Spinal cord (tissue), 10 donors: ENCODE results near the gene SCYGR1. TPM values are rescaled to one million over a fixed set of nuclear protein-coding genes. Genes with fewer than 3 reads are reported as not detected.

Experiments used
- DNase-seq, 6 donors: peaks; one replicate each; pipeline versions ENCODE4 v3.0.0 to v3.0.0-alpha.2; 2013 to 2015; ENCODE audit warnings: low spot score in 6 of 6, low read depth in 4 of 6
- H3K27ac ChIP-seq: one replicate; pipeline ENCODE4 v1.5.1; 2013; ENCODE audit warnings: low read depth, low read length, control low read depth
- H3K27me3 ChIP-seq: one replicate; pipeline ENCODE4 v1.6.1; 2013; ENCODE audit warnings: low read length; ENCODE audit not compliant: control insufficient read depth, insufficient read depth
- H3K36me3 ChIP-seq: one replicate; pipeline ENCODE4 v1.6.1; 2013; ENCODE audit warnings: low read length; ENCODE audit not compliant: control insufficient read depth, insufficient read depth
- H3K4me1 ChIP-seq: one replicate; pipeline ENCODE4 v1.6.1; 2013; ENCODE audit warnings: low read length; ENCODE audit not compliant: control insufficient read depth, insufficient read depth
- H3K4me3 ChIP-seq: one replicate; pipeline ENCODE4 v1.5.1; 2013; ENCODE audit warnings: low read depth, low read length, control low read depth
- H3K9me3 ChIP-seq: one replicate; pipeline ENCODE4 v1.6.1; 2013; ENCODE audit warnings: low read length; ENCODE audit not compliant: control insufficient read depth, insufficient read depth
- WGBS: methylation state at CpG from one replicate; pipeline ENCODE4 v1.1.5; 2013; ENCODE audit warnings: missing lambda C conversion rate; ENCODE audit not compliant: insufficient coverage; 5-methylcytosine and 5-hydroxymethylcytosine counted together
- polyA plus RNA-seq, 2 donors: library from polyadenylated mRNA; unstranded; fragments of 120-200 nt; gene quantifications; one replicate each; pipeline ENCODE4 v1.2.1, GENCODE V29; 2013; ENCODE audit not compliant: insufficient read length in 2 of 2
- total RNA-seq, 2 donors: library from RNA; depleted of rRNA in 1 of 2; stranded (reverse); fragments of 120-200 nt in 1 of 2; fragments of >200 nt in 1 of 2; gene quantifications; one replicate each; pipeline versions ENCODE4 v1.2.3 to v1.2.4, GENCODE V29; 2013 to 2014
- donor health status: healthy.

SCYGR1 gene
- total and polyA plus RNA-seq, 4 donors, result not detected

- H3K36me3 ChIP-seq, result no peaks in the 10 kb centered on the region
- WGBS, result 83% methylated on average over 1 of the region's 4 CpGs
These were observed 17.0 kb upstream of the SCYGR1 start for GRCh38 chr2:227404585-227405271.

GRCh38 chr2:227402959-227403358 is 15.2 kb upstream of the SCYGR1 start:
- peaks cover 15% of the 10 kb centered on the region for H3K4me1 ChIP-seq
- 100% methylated on average over 1 of the region's 4 CpGs for WGBS
- H3K27ac ChIP-seq, result no peak overlapping the region
- H3K27me3 ChIP-seq, result no peaks in the 10 kb centered on the region
- H3K9me3 ChIP-seq, result no peaks in the 10 kb centered on the region
- H3K4me3 ChIP-seq, result no peak overlapping the region
- no peaks in the 10 kb centered on the region for H3K36me3 ChIP-seq
- DNase-seq, result no peak

More at GRCh38 chr2:227404585-227405271, 17.0 kb upstream of the SCYGR1 start:
- no peak for DNase-seq
- H3K9me3 ChIP-seq, result no peaks in the 10 kb centered on the region
- no peak overlapping the region for H3K4me3 ChIP-seq
- H3K27ac ChIP-seq, result no peak overlapping the region
- H3K4me1 ChIP-seq, result peaks cover 15% of the 10 kb centered on the region
- H3K27me3 ChIP-seq, result no peaks in the 10 kb centered on the region

- Histone ChIP-seq H3K4me1 (peaks cover 10% of the 10 kb centered on the region), H3K27ac (no peak overlapping the region), H3K4me3 (no peak overlapping the region), H3K36me3 (no peaks in the 10 kb centered on the region), H3K27me3 (no peaks in the 10 kb centered on the region), H3K9me3 (no peaks in the 10 kb centered on the region)
- no peak for DNase-seq
These were observed 14.6 kb upstream of the SCYGR1 start for GRCh38 chr2:227402321-227402720.

GRCh38 chr2:227401550-227401949 is 13.8 kb upstream of the SCYGR1 start:
- H3K27me3 ChIP-seq, result no peaks in the 10 kb centered on the region
- no peaks in the 10 kb centered on the region for H3K9me3 ChIP-seq
- WGBS, result 94% methylated on average over 2 of the region's 2 CpGs
- no peak for DNase-seq
- H3K36me3 ChIP-seq, result no peaks in the 10 kb centered on the region
- no peak overlapping the region for H3K27ac ChIP-seq
- H3K4me3 ChIP-seq, result no peak overlapping the region
- peaks cover 2% of the 10 kb centered on the region for H3K4me1 ChIP-seq

- Histone ChIP-seq H3K36me3 (no peaks in the 10 kb centered on the region), H3K4me1 (peaks cover 4% of the 10 kb centered on the region), H3K27me3 (no peaks in the 10 kb centered on the region), H3K9me3 (no peaks in the 10 kb centered on the region), H3K27ac (no peak overlapping the region), H3K4me3 (no peak overlapping the region)
- WGBS, result no CpG with 5 or more reads among the region's 4 CpGs
- no peak for DNase-seq
These were observed 11.2 kb upstream of the SCYGR1 start for GRCh38 chr2:227398684-227399670.

- no peaks in the 10 kb centered on the region for H3K9me3 ChIP-seq
- H3K36me3 ChIP-seq, result no peaks in the 10 kb centered on the region
- no peak overlapping the region for H3K27ac ChIP-seq
- 92% methylated on average over 2 of the region's 4 CpGs for WGBS
- H3K4me3 ChIP-seq, result no peak overlapping the region
- DNase-seq, result no peak
- H3K27me3 ChIP-seq, result no peaks in the 10 kb centered on the region
- H3K4me1 ChIP-seq, result peaks cover 8% of the 10 kb centered on the region
These were observed 9.8 kb upstream of the SCYGR1 start for GRCh38 chr2:227397562-227397961.

- Histone ChIP-seq H3K9me3 (no peaks in the 10 kb centered on the region), H3K4me1 (peaks cover 8% of the 10 kb centered on the region), H3K4me3 (no peak overlapping the region), H3K27me3 (no peaks in the 10 kb centered on the region), H3K36me3 (no peaks in the 10 kb centered on the region), H3K27ac (no peak overlapping the region)
- WGBS, result no CpG with 5 or more reads among the region's 1 CpG
- no peak for DNase-seq
These were observed 7.8 kb upstream of the SCYGR1 start for GRCh38 chr2:227395556-227395955.

GRCh38 chr2:227394401-227394800 is 6.7 kb upstream of the SCYGR1 start:
- DNase-seq, result no peak
- Histone ChIP-seq H3K4me1 (peaks cover 8% of the 10 kb centered on the region), H3K4me3 (no peak overlapping the region), H3K27me3 (no peaks in the 10 kb centered on the region), H3K36me3 (no peaks in the 10 kb centered on the region), H3K9me3 (no peaks in the 10 kb centered on the region), H3K27ac (no peak overlapping the region)
- 44% methylated on average over 2 of the region's 2 CpGs for WGBS

- no peaks in the 10 kb centered on the region for H3K27me3 ChIP-seq
- no peaks in the 10 kb centered on the region for H3K9me3 ChIP-seq
- no peaks in the 10 kb centered on the region for H3K36me3 ChIP-seq
- H3K4me1 ChIP-seq, result peaks cover 8% of the 10 kb centered on the region
- no peak overlapping the region for H3K27ac ChIP-seq
- no peak overlapping the region for H3K4me3 ChIP-seq
- 89% methylated on average over 7 of the region's 17 CpGs for WGBS
- no peak for DNase-seq
These were observed 2.9 kb upstream of the SCYGR1 start for GRCh38 chr2:227390468-227391256.
